Stomach smooth muscle (tissue), 2 donors: ENCODE measurements around the gene INMT.

Experiments
- H3K27ac ChIP-seq: one replicate; pipeline ENCODE4 v1.7.0; 2013; ENCODE audit warnings: mild to moderate bottlenecking, low read length, inconsistent platforms
- H3K27me3 ChIP-seq, 2 donors: one replicate each; pipeline ENCODE4 v1.7.0; 2013; ENCODE audit warnings: low read length in 2 of 2; ENCODE audit not compliant: insufficient read depth in 2 of 2, control insufficient read depth in 1 of 2
- H3K36me3 ChIP-seq, 2 donors: one replicate each; pipeline ENCODE4 v1.7.0; 2013; ENCODE audit warnings: low read length in 2 of 2; ENCODE audit not compliant: control insufficient read depth in 2 of 2, insufficient read depth in 2 of 2
- H3K4me1 ChIP-seq: one replicate; pipeline ENCODE4 v1.7.0; 2013; ENCODE audit warnings: low read length; ENCODE audit not compliant: control insufficient read depth, insufficient read depth
- H3K4me3 ChIP-seq, 2 donors: one replicate each; pipeline ENCODE4 v1.7.0; 2013; ENCODE audit warnings: low read length in 2 of 2
- H3K9ac ChIP-seq, 2 donors: one replicate each; pipeline ENCODE4 v1.7.0; 2013; ENCODE audit warnings: low read length in 2 of 2, mild to moderate bottlenecking in 1 of 2
- H3K9me3 ChIP-seq, 2 donors: one replicate each; pipeline ENCODE4 v1.7.0; 2013; ENCODE audit warnings: low read length in 2 of 2; ENCODE audit not compliant: control insufficient read depth in 2 of 2
- donor health status: healthy.
- donor health status: Pancreatic carcinoma.

The INMT gene

GRCh38 chr7:30751696-30752273, at the start of gene INMT:
Gene INMT, plus strand, starts transcription at chr7:30752135. Its CDS starts 16 bp downstream, at chr7:30752151.
- Histone ChIP-seq H3K9me3 (no peaks in the 10 kb centered on the region), H3K27ac (peak within 1 kb of the TSS; percentile 92), H3K4me1 (peaks cover 62% of the 10 kb centered on the region), H3K27me3 (no peaks in the 10 kb centered on the region), H3K4me3 (peak within 1 kb of the TSS in 1 of 2 donors; percentile 88), H3K36me3 (peaks cover 0 to 9% of the 10 kb centered on the region in 2 donors), H3K9ac (peak within 1 kb of the TSS in 1 of 2 donors; percentile 91)

DNA sequence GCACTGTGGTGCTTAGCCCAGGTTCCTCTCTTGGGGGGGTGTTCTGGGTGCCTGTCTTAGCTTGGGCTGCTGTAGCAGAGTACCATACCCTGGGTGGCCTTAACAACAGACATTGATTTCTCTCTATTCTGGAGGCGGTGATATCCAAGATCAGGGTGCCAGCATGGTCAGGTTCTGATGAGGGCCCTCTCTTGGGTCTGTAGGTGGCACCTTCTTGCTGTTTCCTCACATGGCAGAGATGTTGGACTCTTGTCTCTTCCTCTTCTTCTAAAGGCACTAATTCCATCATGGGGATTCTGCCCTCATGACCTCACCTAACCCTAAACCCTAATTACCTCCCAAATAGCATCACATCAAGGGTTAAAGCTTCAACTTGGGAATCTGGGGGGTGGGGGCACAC, 49.7 kb upstream of the INMT start:
- no peaks in the 10 kb centered on the region for H3K9me3 ChIP-seq
- peaks cover 16% of the 10 kb centered on the region for H3K4me1 ChIP-seq
- H3K9ac ChIP-seq = no peak overlapping the region
- H3K4me3 ChIP-seq = no peak overlapping the region
- H3K27me3 ChIP-seq = peaks cover 2 to 4% of the 10 kb centered on the region in 2 donors
- no peaks in the 10 kb centered on the region for H3K36me3 ChIP-seq
- H3K27ac ChIP-seq = no peak overlapping the region

DNA sequence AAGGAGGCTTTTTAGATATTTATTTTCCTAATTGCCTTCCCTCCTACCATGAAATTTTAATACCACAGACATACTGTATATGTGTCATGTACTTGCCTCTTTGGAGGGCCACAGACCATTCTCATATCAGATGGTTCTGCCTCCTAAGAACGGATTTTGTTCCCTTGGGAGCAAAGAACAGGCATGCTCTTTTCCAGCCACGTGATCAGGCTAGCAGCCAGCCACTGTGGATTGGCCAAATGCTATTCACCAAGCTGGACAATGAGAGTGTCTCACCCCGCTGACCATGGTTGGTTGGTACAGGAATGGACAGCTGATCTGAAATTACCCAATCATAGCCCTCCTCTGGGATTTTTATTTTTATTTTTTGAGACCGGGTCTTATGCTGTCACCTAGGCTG, 48.2 kb upstream of the INMT start:
- Histone ChIP-seq H3K4me3 (no peak overlapping the region), H3K4me1 (peaks cover 15% of the 10 kb centered on the region), H3K9ac (no peak overlapping the region), H3K27me3 (peaks cover 1 to 2% of the 10 kb centered on the region in 2 donors), H3K36me3 (no peaks in the 10 kb centered on the region), H3K27ac (no peak overlapping the region), H3K9me3 (no peaks in the 10 kb centered on the region)

DNA sequence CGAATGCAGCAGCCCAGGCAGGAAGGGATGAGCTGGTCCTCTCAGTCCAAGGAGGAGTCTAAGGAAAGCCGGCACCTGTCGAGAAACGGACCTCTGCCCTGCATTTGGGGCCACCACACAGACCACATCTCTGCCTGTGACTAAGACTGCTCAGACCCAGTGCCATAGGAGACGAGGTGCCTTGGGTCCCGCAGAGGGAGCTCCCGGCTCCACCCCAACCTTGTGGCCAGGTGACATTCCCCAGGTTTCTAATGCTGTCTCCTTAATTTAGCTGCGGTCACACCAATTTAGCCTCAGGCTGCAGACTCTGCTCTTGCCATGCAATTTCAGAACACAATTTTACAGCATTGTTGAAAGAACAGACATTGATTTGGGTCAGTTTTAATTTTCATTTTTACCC, 46.9 kb upstream of the INMT start:
- Histone ChIP-seq H3K36me3 (no peaks in the 10 kb centered on the region), H3K27ac (no peak overlapping the region), H3K4me3 (no peak overlapping the region), H3K4me1 (peaks cover 14% of the 10 kb centered on the region), H3K9ac (no peak overlapping the region), H3K9me3 (no peaks in the 10 kb centered on the region), H3K27me3 (peaks cover 0 to 2% of the 10 kb centered on the region in 2 donors)

- no peaks in the 10 kb centered on the region for H3K36me3 ChIP-seq
- H3K27me3 ChIP-seq = no peaks in the 10 kb centered on the region
- no peak overlapping the region for H3K4me3 ChIP-seq
- no peak overlapping the region for H3K27ac ChIP-seq
- H3K9ac ChIP-seq = no peak overlapping the region
- peaks cover 14% of the 10 kb centered on the region for H3K4me1 ChIP-seq
- H3K9me3 ChIP-seq = no peaks in the 10 kb centered on the region
Measured at GRCh38 chr7:30705596-30705995, 46.3 kb upstream of the INMT start.

DNA sequence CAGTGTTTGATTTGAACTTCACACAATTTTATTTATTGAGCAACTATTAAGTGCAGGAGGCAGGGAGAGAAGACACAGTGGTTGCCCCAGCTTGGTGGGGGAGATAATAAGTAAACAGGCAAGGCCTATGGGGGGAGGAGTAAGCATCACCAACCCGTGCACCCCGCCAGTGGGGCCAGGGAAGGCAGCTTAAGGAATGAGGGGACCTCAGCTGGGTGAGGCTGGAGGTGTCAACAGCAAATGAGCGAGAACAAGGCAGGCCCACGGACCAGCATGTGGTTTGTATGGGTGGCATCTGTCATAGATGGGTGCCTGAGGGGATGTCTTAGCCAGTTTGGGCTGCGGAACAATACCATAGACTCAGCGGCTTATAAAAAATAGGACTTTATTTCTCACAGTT, 45.6 kb upstream of the INMT start:
- H3K4me3 ChIP-seq = no peak overlapping the region

DNA sequence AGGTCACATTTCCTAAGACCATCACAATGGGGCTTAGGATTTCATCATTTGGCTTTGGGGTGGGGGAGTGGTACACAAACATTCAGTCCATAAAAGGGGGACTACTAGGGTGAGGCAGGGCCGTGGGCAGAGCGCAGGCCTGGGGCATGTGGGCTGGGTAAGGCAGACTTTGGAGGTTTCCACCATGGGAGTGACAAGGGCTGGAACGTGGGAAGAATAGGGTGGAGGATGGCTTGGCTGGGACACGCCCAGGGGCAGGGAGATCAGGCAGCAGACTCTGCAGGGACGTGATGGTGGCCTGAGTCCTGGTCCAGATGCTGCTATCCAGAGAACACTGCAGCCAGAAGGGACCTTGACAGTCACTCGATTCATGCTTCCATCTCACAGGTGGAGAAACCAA, 45.0 kb upstream of the INMT start:
- Histone ChIP-seq H3K4me3 (no peak overlapping the region), H3K9me3 (no peaks in the 10 kb centered on the region), H3K27me3 (no peaks in the 10 kb centered on the region), H3K36me3 (no peaks in the 10 kb centered on the region), H3K27ac (no peak overlapping the region), H3K4me1 (peaks cover 14% of the 10 kb centered on the region), H3K9ac (no peak overlapping the region)

More for the DNA sequence above, 45.6 kb upstream of the INMT start:
- H3K4me1 ChIP-seq = peaks cover 14% of the 10 kb centered on the region
- no peak overlapping the region for H3K27ac ChIP-seq
- no peaks in the 10 kb centered on the region for H3K36me3 ChIP-seq
- no peaks in the 10 kb centered on the region for H3K9me3 ChIP-seq
- no peaks in the 10 kb centered on the region for H3K27me3 ChIP-seq
- H3K9ac ChIP-seq = no peak overlapping the region

- Histone ChIP-seq H3K27me3 (no peaks in the 10 kb centered on the region), H3K27ac (no peak overlapping the region), H3K9me3 (no peaks in the 10 kb centered on the region), H3K9ac (no peak overlapping the region), H3K4me1 (peaks cover 14% of the 10 kb centered on the region), H3K36me3 (no peaks in the 10 kb centered on the region), H3K4me3 (no peak overlapping the region)
Measured at GRCh38 chr7:30707391-30708357, 44.3 kb upstream of the INMT start.

GRCh38 chr7:30708412-30708811, 43.5 kb upstream of the INMT start:
- Histone ChIP-seq H3K9me3 (no peaks in the 10 kb centered on the region), H3K4me3 (no peak overlapping the region), H3K36me3 (no peaks in the 10 kb centered on the region), H3K27me3 (no peaks in the 10 kb centered on the region), H3K9ac (no peak overlapping the region), H3K27ac (no peak overlapping the region), H3K4me1 (peaks cover 14% of the 10 kb centered on the region)

DNA sequence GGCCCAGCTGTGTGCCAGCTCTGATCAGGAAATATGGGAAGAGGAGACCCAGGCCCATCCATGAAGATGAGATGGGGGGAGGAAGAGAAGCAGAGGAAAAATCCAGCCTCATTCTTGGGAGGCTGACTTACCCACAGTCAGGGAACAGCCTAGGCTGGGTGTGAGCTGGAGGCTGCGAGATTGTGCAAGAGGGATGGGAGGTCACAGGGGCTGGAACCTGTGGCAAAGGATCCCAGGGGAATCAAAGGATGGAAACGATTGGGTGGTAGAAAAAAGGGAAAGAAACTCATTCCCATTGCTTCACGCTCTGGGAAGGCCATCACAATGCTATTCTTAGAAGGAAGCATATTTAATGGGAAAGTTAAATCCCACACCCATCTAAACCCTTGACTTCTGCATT, 43.0 kb upstream of the INMT start:
- Histone ChIP-seq H3K9me3 (no peaks in the 10 kb centered on the region), H3K27ac (no peak overlapping the region), H3K36me3 (no peaks in the 10 kb centered on the region)

GRCh38 chr7:30709549-30709948, 42.4 kb upstream of the INMT start:
- Histone ChIP-seq H3K4me1 (peaks cover 16% of the 10 kb centered on the region), H3K27me3 (no peaks in the 10 kb centered on the region), H3K9ac (no peak overlapping the region), H3K9me3 (no peaks in the 10 kb centered on the region), H3K36me3 (no peaks in the 10 kb centered on the region), H3K27ac (no peak overlapping the region), H3K4me3 (no peak overlapping the region)

More for the DNA sequence above, 43.0 kb upstream of the INMT start:
- peaks cover 16% of the 10 kb centered on the region for H3K4me1 ChIP-seq
- H3K4me3 ChIP-seq = no peak overlapping the region
- no peak overlapping the region for H3K9ac ChIP-seq
- no peaks in the 10 kb centered on the region for H3K27me3 ChIP-seq
